NOMO-1 treated with DMSO at 0.1 percent for 48 hours (cell line): ENCODE measurements around the gene MT1M.
A peak's percentile ranks its signal among the peaks of the same experiment; 100 is the strongest.
"Not testable (repeated sequence)": the region's sequence is repeated elsewhere in the genome, so short reads cannot be mapped to it uniquely, and the experiment has no call there.

ENCODE experiments used
- DNase-seq: peaks from one replicate; lab custom pipeline; 2025; ENCODE audit not compliant: unreplicated experiment; lab: John Stamatoyannopoulos, UW

MT1M gene

DNA sequence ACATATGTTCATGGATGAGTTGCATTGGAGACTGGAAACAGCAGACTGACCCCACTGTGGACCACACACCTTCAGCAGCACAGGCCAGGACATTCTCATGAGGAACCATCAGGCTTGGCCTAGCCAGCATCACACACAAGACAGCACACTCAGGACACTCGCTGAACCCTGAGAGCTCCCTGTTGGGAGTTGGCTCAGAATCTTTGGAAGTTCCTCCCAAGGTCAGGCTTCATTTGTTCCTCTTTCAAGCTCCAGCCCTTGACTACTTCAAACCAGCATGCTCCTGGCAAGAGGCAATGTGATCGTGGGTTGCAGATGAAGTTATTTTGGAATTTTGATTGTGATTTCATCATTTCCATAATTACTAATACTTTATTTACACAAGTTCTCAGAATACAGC is 39.2 kb downstream of the MT1M start:
- DNase-seq: not testable (repeated sequence)

DNA sequence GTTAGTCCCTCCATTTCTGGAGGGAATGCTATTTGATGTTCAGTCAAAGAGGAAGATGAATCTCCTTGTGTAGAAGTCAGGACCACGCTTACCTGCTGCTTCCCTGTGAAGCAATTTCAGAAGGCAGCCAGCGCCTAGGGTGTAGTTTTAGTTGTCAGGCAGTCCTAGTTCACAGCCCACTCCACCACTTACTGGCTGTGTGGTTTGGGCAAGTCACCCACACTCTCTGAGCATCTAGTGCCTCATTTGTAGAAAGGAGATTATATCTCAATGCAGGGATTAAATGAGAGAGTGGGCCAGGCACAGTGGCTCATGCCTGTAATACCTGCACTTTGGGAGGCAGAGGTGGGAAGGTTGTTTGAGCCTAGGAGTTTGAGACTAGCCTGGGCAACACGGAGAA is 39.7 kb downstream of the MT1M start:
- DNase-seq: not testable (repeated sequence)

DNA sequence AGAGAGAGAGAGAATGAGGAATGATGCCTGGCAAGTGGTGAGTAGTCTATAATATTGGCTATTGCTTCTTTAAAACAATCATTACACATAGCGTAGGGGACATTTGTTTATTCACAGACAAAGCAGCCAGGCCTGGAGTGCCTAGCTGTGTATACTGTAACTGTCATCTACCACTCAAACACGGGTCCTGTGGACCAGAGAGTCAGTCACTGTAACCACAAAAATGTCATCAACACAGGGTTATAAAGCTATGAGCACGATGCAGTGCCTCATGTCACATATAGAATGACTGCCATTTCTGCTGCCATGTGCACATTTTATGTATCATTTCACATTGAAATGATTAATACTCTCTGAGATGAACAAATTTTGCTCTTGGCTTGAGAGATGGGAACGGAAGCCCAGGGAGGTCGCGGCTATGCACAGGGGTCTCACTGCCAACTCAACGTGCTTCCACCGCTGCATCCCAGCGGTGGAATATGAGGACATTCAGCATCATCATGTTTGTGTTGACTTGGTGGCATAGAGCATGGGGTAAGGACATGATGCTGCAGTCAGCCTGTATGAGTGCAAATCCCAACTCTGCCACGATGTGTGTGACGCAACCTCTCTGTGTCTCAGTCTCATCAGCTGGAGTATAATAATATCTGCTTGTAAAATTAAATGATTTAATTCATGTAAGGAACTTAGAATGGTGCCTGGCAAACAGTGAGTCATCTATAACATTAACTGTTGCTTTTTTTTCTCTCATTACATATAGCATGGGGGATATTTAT is 40.5 kb downstream of the MT1M start:
- DNase-seq: no peak

DNA sequence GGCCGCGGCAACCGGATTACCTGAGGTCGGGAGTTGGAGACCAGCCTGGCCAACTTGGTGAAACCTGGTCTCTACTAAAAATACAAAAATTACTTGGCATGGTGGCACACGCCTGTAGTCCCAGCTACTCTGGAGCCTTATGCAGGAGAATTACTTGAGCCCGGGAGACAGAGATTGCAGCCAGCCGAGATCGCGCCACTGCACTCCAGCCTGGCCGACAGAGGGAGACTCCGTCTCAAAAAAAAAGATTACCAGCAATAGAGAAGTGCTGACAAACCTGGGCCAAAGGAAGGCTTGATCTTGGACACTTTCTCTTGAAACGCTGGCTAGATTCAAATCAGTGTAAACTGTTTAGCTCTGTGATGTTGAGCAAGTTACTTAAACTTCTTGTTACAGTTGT is 41.5 kb downstream of the MT1M start:
- DNase-seq: peak; percentile 58

DNA sequence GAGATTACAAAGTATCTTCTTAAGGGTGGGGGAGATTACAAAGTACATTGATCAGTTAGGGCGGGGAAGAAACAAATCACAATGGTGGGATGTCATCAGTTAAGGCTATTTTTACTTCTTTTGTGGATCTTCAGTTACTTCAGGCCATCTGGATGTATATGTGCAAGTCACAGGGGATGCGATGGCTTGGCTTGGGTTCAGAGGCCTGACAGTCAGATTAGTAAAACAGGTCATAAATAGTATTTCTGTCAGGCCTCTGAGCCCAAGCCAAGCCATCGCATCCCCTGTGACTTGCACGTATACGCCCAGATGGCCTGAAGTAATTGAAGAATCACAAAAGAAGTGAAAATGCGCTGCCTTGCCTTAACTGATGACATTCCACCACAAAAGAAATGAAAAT is 42.1 kb downstream of the MT1M start:
- DNase-seq: not testable (repeated sequence)

DNA sequence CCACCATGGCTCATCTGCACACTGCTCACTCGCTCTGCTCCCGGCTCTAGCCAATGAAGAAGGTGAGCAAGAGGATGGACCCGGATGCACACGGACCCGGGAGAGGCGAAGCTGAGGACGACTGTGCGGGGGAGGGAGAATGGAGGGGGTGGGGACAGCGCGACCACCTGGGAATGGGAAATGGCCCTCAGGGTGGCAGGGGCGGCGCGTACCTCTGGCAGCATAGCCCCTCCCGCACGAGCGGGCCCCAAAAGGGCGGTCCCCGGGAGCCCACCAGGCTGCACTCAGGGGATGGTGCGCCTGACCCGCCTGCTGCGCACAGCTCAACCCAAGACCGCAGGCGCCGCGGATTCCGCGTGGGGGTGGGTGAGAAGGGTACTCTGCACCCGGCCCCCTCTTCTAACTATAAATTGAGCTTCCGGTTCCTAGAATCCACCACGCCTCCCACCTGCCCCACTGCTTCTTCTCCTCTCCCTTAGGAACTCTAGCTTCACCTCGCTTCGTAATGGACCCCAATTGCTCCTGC is 43.3 kb downstream of the MT1M start:
- DNase-seq: no peak

DNA sequence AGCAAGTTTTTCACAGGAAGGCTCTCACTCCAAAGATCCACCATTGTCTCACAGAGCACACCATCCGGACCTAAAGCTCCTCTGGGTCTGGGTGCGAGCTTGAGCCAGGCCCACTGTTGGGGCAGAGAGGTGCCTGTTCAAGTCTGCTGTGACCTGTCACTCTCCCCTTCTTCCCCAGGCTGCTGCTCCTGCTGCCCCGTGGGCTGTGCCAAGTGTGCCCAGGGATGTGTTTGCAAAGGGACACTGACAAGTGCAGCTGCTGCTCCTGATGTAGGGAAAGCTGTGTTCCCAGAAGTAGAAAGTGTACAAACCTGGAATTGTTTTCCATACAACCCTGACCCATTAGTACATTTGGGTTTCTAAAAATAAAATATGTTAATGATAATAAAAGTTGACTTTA is 45.0 kb downstream of the MT1M start:
- no peak for DNase-seq

DNA sequence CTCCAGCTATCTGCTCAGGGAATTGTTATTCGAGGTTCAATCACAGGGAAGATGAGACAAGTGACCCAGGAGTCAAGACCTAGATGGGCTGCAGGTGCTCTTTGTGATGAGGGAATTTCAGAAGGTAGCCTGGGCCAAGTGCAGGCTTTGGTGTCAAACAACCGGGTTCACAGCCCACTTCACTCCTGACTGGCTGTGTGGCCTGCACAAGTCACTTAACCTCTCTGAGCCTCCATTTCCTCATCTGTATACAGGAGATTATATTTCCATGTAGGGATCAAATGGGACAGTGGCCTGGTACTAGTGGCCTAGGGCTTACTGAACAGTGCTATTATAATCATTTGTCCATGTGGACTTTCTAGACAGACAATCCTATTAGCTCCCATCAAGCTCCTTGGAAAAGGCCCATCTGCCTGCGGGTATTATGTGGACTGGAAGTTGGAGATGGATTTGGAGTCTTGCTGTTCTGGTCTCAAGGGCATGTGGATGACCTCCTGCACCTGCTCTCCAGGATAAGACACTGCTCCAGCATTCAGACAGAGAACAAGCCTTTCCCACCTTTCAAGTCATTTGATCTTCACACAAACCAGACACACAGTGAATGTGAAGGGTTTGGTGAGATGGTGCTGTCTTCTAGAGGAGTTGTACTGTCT is 46.7 kb downstream of the MT1M start:
- no peak for DNase-seq

DNA sequence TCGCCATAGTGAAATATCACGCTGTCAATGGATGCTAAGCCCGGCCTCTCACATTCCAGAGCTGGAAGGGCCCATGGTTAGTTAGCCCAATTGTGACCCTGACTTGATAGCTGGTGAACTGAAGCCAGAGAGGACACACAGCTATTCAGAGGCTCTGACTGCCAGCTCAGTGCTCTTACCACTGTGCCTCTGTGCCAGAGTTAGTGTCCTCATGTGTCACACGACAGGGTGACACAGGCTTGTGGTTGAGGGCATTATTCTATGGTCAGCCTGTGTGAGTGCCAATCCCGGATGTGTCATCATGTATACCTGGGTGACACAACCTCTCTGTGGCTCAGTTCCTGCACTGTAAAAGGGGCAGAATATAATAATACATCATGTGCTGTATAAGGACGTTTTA is 47.4 kb downstream of the MT1M start:
- DNase-seq: peak; percentile 48

DNA sequence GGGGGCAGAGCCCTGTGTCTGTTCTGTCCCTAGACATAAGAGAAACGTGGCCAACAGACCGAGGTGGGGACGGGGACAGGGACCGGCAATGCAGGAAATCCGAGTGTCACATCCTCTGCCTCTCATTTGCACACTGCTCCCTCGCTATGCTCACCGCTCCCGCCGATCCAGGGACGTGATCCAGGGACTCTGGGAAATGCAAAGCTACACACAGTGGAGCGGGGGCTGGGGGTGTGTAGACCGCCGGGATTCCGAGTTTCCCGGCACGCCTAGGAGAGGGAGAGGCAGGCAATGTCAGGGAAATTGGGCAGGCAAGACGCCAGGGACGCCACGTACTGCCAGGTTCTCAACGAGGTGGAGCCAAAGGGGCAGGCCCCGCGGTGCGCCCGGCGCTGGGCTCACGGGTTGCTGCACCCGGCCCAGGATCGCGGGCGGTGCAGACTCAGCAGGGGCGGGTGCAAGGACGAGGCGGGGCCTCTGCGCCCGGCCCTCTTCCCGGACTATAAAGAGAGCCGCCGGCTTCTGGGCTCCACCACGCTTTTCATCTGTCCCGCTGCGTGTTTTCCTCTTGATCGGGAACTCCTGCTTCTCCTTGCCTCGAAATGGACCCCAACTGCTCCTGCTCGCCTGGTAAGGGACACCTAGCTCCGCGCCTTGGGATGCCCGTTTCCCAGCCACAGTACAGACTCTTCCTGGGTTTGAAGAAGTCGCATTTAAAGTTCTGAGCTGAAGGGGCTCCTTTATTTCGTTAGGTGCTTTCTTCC is 49.7 kb downstream of the MT1M start, which contains the start of gene MT1X:
Gene MT1X (plus strand): TSS at position 532 of the 764 bp plus-strand sequence. CDS start 71 bp downstream, at position 603.
- peak; percentile 86 for DNase-seq

DNA sequence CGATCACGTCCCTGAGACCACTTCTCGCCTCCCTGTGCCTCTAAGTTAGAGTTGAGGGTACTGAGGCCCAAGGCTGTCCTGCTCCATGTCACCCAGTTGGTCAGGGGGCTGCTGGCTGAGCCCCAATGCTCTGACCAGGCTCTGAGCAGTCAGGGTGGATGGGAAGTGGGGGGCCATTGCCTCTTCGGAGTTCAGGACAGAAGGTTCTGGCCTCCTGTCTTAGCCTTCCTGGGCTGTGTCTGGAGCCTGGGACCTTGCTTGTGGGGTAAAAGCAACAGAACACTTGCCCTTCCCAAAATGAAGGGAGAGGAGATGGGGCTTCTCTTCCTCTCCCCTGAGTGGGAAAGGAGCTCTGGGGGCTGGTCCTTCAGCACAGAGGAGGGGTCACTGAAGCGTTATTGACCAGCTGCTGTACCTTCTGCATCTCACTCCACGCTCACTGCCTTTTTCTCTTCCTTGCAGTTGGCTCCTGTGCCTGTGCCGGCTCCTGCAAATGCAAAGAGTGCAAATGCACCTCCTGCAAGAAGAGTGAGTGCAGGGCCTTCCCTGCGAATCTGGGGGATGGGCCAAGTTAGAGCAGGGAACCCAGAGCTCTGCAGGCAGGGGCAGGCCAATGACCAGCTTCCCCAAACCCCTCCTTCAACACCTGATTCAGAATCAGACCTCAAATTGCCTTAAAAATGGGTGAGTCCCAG is 50.4 kb downstream of the MT1M start:
- peak; percentile 19 for DNase-seq
